ENCODE measurements around the gene ACTR2. TPM values are rescaled to one million over a fixed set of nuclear protein-coding genes. Genes with fewer than 3 reads are reported as not detected.
A peak's percentile ranks its signal among the peaks of the same experiment; 100 is the strongest.
"Not testable (repeated sequence)": the region's sequence is repeated elsewhere in the genome, so short reads cannot be mapped to it uniquely, and the experiment has no call there.

ACTR2 gene
- total RNA-seq, 4 donors from 2014 or later = 62.9 to 128 (median 89.5) TPM

DNA sequence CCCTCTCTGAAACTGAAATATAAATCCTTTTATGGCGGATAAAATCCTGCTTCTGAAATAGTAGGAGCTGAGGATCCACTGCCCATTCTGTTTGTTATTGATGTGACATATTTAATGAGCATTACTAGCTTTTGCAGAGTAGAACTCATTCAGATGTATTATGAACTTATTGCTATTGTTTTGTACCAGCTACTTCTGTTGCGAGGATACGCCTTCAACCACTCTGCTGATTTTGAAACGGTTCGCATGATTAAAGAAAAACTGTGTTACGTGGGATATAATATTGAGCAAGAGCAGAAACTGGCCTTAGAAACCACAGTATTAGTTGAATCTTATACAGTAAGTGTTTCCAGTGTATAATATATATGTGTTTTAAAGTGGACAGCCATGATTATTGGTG, 27.7 kb downstream of the ACTR2 start:
- H3K27ac ChIP-seq = no peak overlapping the region
- DNase-seq = no peak
- no peaks in the 10 kb centered on the region for H3K27me3 ChIP-seq
- no peaks in the 10 kb centered on the region for H3K4me1 ChIP-seq
- TF ChIP-seq, protein P1, sequence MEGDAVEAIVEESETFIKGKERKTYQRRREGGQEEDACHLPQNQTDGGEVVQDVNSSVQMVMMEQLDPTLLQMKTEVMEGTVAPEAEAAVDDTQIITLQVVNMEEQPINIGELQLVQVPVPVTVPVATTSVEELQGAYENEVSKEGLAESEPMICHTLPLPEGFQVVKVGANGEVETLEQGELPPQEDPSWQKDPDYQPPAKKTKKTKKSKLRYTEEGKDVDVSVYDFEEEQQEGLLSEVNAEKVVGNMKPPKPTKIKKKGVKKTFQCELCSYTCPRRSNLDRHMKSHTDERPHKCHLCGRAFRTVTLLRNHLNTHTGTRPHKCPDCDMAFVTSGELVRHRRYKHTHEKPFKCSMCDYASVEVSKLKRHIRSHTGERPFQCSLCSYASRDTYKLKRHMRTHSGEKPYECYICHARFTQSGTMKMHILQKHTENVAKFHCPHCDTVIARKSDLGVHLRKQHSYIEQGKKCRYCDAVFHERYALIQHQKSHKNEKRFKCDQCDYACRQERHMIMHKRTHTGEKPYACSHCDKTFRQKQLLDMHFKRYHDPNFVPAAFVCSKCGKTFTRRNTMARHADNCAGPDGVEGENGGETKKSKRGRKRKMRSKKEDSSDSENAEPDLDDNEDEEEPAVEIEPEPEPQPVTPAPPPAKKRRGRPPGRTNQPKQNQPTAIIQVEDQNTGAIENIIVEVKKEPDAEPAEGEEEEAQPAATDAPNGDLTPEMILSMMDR (IDR thresholded peaks at IDR 0.05) = no peak
- no peak for TF ChIP-seq POLR2A (IDR thresholded peaks at IDR 0.05)
- H3K9me3 ChIP-seq = no peaks in the 10 kb centered on the region
- no peak overlapping the region for H3K4me3 ChIP-seq
- H3K36me3 ChIP-seq = peaks cover 0 to 76% (median 0%) of the 10 kb centered on the region in 3 donors

DNA sequence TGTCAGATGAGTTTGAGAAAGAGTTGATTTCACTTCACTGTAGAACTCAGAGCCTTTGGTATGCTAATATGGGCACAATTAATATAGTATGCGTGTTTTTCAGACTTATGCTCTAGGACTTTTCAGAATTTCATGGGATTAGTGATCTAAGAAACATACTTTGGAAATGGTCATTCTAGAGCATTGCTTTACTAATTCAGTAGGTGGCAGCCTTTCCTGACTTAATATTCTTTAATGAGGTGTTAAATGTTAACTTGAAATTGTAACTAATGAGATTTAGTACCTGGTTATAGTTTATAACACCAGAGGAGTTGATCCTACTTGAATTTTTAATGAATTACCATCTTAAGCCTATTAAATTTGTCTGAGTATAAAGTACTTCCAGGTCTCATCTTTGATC, 28.4 kb downstream of the ACTR2 start:
- Histone ChIP-seq H3K4me3 (no peak overlapping the region), H3K27ac (no peak overlapping the region), H3K4me1 (no peaks in the 10 kb centered on the region), H3K27me3 (no peaks in the 10 kb centered on the region), H3K9me3 (no peaks in the 10 kb centered on the region), H3K36me3 (peaks cover 0 to 71% (median 0%) of the 10 kb centered on the region in 3 donors)
- no peak for DNase-seq
- no peak for TF ChIP-seq POLR2A (IDR thresholded peaks at IDR 0.05)
- TF ChIP-seq, protein P1 (IDR thresholded peaks at IDR 0.05) = peak in 2 of 6 experiments; percentile 18 to 31

DNA sequence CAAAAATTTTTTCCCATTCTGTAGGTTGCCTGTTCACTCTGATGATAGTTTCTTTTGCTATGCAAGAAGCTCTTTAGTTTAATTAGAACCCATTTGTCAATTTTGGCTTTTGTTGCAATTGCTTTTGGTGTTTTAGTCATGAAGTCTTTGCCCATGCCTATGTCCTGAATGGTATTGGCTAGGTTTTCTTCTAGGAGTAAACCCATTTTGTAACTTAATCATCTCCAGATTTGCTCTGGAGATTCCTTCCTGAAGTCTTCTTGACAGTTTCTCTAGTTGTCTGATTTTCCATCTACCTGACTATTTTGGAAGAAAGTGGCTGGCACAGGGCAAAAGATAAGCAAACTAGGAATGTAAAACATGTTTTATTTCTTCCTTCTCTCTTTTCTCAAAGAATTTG, 30.2 kb downstream of the ACTR2 start:
- peaks cover 0 to 72% (median 0%) of the 10 kb centered on the region in 3 donors for H3K36me3 ChIP-seq
- not testable (repeated sequence) for H3K9me3 ChIP-seq, H3K27me3 ChIP-seq, H3K4me1 ChIP-seq, H3K27ac ChIP-seq, DNase-seq, H3K4me3 ChIP-seq

DNA sequence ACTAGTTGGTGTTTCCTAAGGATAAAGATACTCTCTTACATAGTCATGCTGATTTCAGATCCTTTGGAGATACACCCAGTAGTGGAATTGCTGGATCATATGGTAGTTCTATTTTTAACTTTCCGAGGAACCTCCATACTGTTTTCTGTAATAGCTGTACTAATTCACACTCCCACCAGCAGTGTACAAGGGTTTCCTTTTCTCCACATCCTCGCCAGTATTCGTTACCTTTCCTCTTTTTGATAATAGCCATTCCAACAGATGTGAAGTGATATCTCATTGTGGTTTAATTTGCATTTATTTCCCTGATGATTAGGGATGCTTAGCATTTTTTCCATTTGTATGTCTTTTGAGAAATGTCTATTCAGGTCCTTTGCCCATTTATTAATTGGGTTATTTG, 34.0 kb downstream of the ACTR2 start:
- Histone ChIP-seq H3K27ac (no peak overlapping the region), H3K36me3 (peaks cover 0 to 63% (median 0%) of the 10 kb centered on the region in 3 donors), H3K4me3 (no peak overlapping the region), H3K4me1 (no peaks in the 10 kb centered on the region), H3K27me3 (no peaks in the 10 kb centered on the region), H3K9me3 (no peaks in the 10 kb centered on the region)
- TF ChIP-seq, protein P1 (IDR thresholded peaks at IDR 0.05) = no peak
- TF ChIP-seq POLR2A (IDR thresholded peaks at IDR 0.05) = no peak
- DNase-seq = no peak

DNA sequence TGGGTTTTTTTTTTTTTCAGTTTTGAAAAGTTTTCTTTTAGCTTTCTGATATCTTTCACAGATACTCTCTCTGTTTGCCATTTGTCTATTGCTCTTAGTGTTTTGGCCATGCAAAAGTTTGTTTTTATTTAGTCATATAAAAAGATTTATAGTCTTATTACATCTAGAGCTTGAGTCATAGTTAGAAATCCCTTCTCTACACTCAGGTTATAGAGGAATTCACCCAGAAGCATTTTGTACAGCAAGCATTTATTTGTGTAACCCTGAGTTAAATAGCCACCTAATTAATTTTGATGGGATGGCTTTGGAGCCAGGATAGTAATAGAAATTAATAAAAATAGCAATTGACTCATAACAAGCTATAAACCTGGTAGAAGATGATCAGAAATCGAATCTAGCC, 35.6 kb downstream of the ACTR2 start:
- Histone ChIP-seq H3K9me3 (no peaks in the 10 kb centered on the region), H3K4me3 (no peak overlapping the region), H3K27me3 (no peaks in the 10 kb centered on the region), H3K27ac (no peak overlapping the region), H3K4me1 (no peaks in the 10 kb centered on the region), H3K36me3 (peaks cover 0 to 63% (median 0%) of the 10 kb centered on the region in 3 donors)
- DNase-seq = no peak
- TF ChIP-seq, protein P1 (IDR thresholded peaks at IDR 0.05) = no peak
- TF ChIP-seq POLR2A (IDR thresholded peaks at IDR 0.05) = no peak

DNA sequence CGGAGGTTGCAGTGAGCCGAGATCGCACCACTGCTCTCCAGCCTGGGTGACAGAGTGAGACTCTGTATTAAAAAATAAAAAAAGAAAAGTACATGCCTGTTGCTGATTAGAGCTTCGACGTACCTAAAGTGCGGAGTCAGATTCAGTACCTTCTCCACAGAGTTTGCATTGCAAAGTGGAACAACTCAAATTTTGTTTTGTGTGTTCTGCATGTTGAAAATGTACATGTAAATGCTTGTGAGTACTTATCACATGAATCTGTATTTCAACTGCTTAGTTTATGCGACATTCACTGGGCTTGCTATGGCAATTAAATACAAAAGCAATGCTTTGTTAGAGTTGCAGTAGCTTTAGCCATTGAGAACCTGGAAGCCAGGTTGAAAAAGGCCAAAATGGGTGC, 36.4 kb downstream of the ACTR2 start:
- DNase-seq = no peak
- H3K4me1 ChIP-seq = no peaks in the 10 kb centered on the region
- H3K27ac ChIP-seq = no peak overlapping the region
- no peak for TF ChIP-seq POLR2A (IDR thresholded peaks at IDR 0.05)
- TF ChIP-seq, protein P1 (IDR thresholded peaks at IDR 0.05) = no peak
- H3K27me3 ChIP-seq = no peaks in the 10 kb centered on the region
- H3K9me3 ChIP-seq = no peaks in the 10 kb centered on the region
- no peak overlapping the region for H3K4me3 ChIP-seq
- peaks cover 0 to 62% (median 0%) of the 10 kb centered on the region in 3 donors for H3K36me3 ChIP-seq

All from Peyer's patch (tissue), 4 donors.